Osteoblast (primary cell): ENCODE measurements around the gene YEATS2. TPM values are rescaled to one million over a fixed set of nuclear protein-coding genes. Genes with fewer than 3 reads are reported as not detected.
A peak's percentile ranks its signal among the peaks of the same experiment; 100 is the strongest.

Experiments
- DNase-seq: peaks from one replicate; pipeline ENCODE4 v3.0.0; 2011; ENCODE audit warnings: low spot score, mixed read lengths; ENCODE audit not compliant: insufficient read length; ENCODE audit errors: missing footprints
- H2AFZ ChIP-seq: 2 replicates; pipeline ENCODE4 v1.6.0; 2011; ENCODE audit warnings: mild to moderate bottlenecking, low read length
- H3K27ac ChIP-seq: 2 replicates; pipeline ENCODE4 v1.5.1; 2011; ENCODE audit warnings: mild to moderate bottlenecking, low read depth, low read length, moderate library complexity
- H3K27me3 ChIP-seq: 2 replicates; pipeline ENCODE4 v1.6.0; 2012; ENCODE audit warnings: mild to moderate bottlenecking, control low read depth, inconsistent platforms, low read length, moderate library complexity; ENCODE audit not compliant: insufficient read depth
- H3K36me3 ChIP-seq: 2 replicates; pipeline ENCODE4 v1.5.1; 2011; ENCODE audit warnings: mild to moderate bottlenecking, low read length, control low read depth, moderate library complexity; ENCODE audit not compliant: insufficient read depth
- H3K4me1 ChIP-seq: 2 replicates; pipeline ENCODE4 v1.5.1; 2011; ENCODE audit warnings: mild to moderate bottlenecking, low read length, control low read depth, moderate library complexity; ENCODE audit not compliant: insufficient read depth
- H3K4me2 ChIP-seq: 2 replicates; pipeline ENCODE4 v1.6.0; 2011; ENCODE audit warnings: mild to moderate bottlenecking, low read length; ENCODE audit not compliant: insufficient read depth
- H3K4me3 ChIP-seq: fragments of 200-600 bp; sonication (generic); 3 replicates; pipeline ENCODE4 v1.5.1; 2012; ENCODE audit warnings: mild to moderate bottlenecking, low read length, inconsistent platforms; ENCODE audit not compliant: insufficient read depth
- H3K79me2 ChIP-seq: 2 replicates; pipeline ENCODE4 v1.6.0; 2012; ENCODE audit warnings: mild to moderate bottlenecking, low read length, control low read depth, inconsistent platforms; ENCODE audit not compliant: insufficient read depth
- H3K9me3 ChIP-seq: 2 replicates; pipeline ENCODE4 v1.5.1; 2011; ENCODE audit warnings: low read depth, low read length, control low read depth
- H4K20me1 ChIP-seq: 2 replicates; pipeline ENCODE4 v1.6.0; 2012; ENCODE audit warnings: mild to moderate bottlenecking, low read length, control low read depth; ENCODE audit not compliant: insufficient read depth
- CTCF ChIP-seq: IDR thresholded peaks from 2 replicates; pipeline ENCODE4 v1.5.1; 2011; ENCODE audit warnings: mild to moderate bottlenecking, low read depth, low read length, moderate library complexity; ENCODE audit errors: extremely low read depth
- total RNA-seq: library from RNA; depleted of rRNA; stranded (reverse); fragments of >200 nt; gene quantifications from 2 replicates; pipeline ENCODE4 v1.2.3, GENCODE V29; 2012

The YEATS2 gene
- total RNA-seq, 1 donor: 32.2 TPM

- H3K27me3 ChIP-seq: no peaks in the 10 kb centered on the region
- DNase-seq: no peak
- H3K4me3 ChIP-seq: no peak overlapping the region
- H2AFZ ChIP-seq: no peak overlapping the region
- H3K27ac ChIP-seq: no peak overlapping the region
- no peaks in the 10 kb centered on the region for H3K9me3 ChIP-seq
- TF ChIP-seq CTCF: no peak
- H3K4me2 ChIP-seq: no peak overlapping the region
- H3K4me1 ChIP-seq: peaks cover 6% of the 10 kb centered on the region
- no peaks in the 10 kb centered on the region for H4K20me1 ChIP-seq
- no peaks in the 10 kb centered on the region for H3K36me3 ChIP-seq
- H3K79me2 ChIP-seq: no peaks in the 10 kb centered on the region
These were observed 122.2 kb downstream of the YEATS2 start for GRCh38 chr3:183819831-183820230.

DNA sequence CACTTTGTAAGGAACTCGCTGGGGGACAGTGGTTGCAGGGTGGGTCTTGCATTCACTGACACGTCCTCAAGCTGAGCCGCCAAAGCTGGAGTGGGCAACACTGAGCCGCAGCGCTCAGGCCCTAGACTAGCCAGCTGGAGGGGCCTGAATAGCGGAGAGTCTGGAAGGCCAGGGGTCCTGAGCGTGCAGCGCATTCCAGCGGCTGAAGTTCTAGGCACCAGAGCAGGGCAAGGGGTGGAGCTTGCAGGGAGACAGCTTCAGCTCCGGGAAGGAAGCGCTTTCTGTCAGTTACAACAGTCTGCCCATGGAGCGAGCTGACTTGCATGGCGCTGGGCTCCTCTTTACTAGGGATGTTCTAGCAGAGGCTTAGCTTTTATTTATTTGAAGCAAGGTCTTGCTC is 125.0 kb downstream of the YEATS2 start:
- no peak overlapping the region for H3K4me3 ChIP-seq
- no peak for TF ChIP-seq CTCF
- H3K9me3 ChIP-seq: no peaks in the 10 kb centered on the region
- H2AFZ ChIP-seq: no peak overlapping the region
- DNase-seq: peak; percentile 81
- H3K4me1 ChIP-seq: peaks cover 6% of the 10 kb centered on the region
- no peaks in the 10 kb centered on the region for H4K20me1 ChIP-seq
- no peaks in the 10 kb centered on the region for H3K79me2 ChIP-seq
- H3K27me3 ChIP-seq: no peaks in the 10 kb centered on the region
- no peaks in the 10 kb centered on the region for H3K36me3 ChIP-seq
- H3K4me2 ChIP-seq: no peak overlapping the region
- no peak overlapping the region for H3K27ac ChIP-seq

DNA sequence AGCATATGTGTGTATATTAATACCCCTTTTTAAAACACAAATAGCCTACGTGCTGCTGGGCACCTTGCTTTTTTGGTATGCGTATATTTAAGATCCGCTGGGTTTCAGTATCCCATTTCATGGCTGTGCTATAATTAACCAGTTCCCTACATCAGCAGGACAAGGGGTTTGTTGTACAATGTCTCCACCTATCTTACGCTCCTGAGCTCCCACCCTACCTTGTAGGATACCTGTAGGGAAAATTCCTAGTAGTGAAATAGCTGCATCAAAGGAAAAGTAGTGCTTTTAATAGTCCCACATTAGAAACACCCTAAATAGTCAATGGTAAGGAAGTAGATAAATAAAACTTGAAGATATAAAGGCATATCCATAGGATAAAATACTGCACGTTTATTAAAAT is 126.4 kb downstream of the YEATS2 start:
- H4K20me1 ChIP-seq: no peaks in the 10 kb centered on the region
- H3K4me2 ChIP-seq: peak overlapping the region; percentile 85
- peak; percentile 80 for DNase-seq
- H2AFZ ChIP-seq: no peak overlapping the region
- peak overlapping the region; percentile 78 for H3K4me3 ChIP-seq
- H3K9me3 ChIP-seq: no peaks in the 10 kb centered on the region
- H3K36me3 ChIP-seq: peaks cover 3% of the 10 kb centered on the region
- H3K79me2 ChIP-seq: no peaks in the 10 kb centered on the region
- no peak overlapping the region for H3K27ac ChIP-seq
- H3K4me1 ChIP-seq: peaks cover 6% of the 10 kb centered on the region
- no peak for TF ChIP-seq CTCF
- no peaks in the 10 kb centered on the region for H3K27me3 ChIP-seq

DNA sequence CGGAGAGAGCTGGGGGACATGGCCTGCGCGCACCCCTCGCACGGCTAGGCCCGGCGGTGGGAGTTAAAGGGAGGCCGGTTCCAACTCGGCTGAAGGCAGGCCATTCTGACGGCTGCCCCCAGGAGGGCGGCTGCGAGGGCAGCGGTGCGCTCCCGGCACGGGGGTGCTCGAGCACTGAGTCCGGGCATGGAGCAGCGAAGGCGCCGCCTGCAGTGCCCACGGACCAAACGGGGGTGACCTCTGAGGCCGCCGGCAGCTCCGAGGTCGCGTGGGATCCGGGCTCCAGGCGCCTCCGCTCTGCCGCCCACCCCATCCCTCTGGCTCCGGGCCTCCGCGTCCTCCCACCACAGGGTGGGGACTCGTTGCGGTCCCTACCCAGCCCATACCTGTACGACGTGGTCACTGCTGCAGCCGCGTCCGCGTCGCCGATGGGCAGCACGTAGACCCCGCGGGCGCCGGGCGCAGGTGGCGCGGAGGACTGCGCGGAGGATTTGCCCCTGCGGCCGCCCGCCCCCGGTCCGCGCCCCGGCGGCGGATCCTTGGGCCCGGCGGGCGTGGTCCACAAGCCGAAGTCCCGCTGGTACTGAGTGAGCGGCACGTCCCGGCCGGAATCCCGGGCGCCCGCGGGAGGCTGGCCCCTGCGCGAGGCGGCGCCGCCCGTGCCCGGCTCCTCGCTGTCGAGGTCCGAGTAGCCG is 127.3 kb downstream of the YEATS2 start:
- H3K79me2 ChIP-seq: no peaks in the 10 kb centered on the region
- H3K4me1 ChIP-seq: peaks cover 6% of the 10 kb centered on the region
- H3K4me3 ChIP-seq: peak overlapping the region; percentile 78
- no peaks in the 10 kb centered on the region for H3K9me3 ChIP-seq
- no peaks in the 10 kb centered on the region for H3K27me3 ChIP-seq
- H3K4me2 ChIP-seq: peak overlapping the region; percentile 85
- peak overlapping the region; percentile 51 for H2AFZ ChIP-seq
- no peak for TF ChIP-seq CTCF
- peaks cover 8% of the 10 kb centered on the region for H3K36me3 ChIP-seq
- peak; percentile 95 for DNase-seq
- no peak overlapping the region for H3K27ac ChIP-seq
- no peaks in the 10 kb centered on the region for H4K20me1 ChIP-seq
